Renal pelvis (tissue), 4 donors: ENCODE data around the gene SYNPO2. TPM values are rescaled to one million over a fixed set of nuclear protein-coding genes. Genes with fewer than 3 reads are reported as not detected.

Experiments
- DNase-seq: peaks from one replicate; pipeline ENCODE4 v3.0.0-alpha.2; 2013
- polyA plus RNA-seq, 3 donors: library from polyadenylated mRNA; unstranded; fragments of 120-200 nt; gene quantifications; one replicate each; pipeline ENCODE4 v1.2.1, GENCODE V29; 2013; ENCODE audit not compliant: insufficient read length in 3 of 3

SYNPO2 gene
- polyA plus RNA-seq, 3 donors: 12.9 to 15.5 (median 13.7) TPM

- no peak for DNase-seq
These were observed 217.7 kb downstream of the SYNPO2 start for GRCh38 chr4:119106036-119107000.

DNA sequence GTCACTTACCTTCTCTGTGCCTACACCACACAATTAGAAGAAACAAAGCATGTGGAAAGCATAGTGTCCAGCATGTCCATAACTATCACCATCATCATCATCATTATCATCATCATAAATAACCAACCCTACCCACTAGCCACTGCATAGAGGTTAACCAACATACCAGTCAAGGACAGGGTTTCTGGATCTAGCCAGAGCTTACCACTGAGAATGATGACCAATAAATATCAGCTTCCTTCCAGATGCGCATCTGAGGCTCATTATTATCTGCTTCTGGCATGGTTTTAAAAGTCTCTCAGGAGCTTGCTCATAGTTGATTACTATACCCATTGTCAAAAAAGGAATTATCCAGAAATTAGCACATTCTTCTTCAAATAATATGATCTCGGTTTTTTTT is 221.5 kb downstream of the SYNPO2 start:
- DNase-seq: no peak

Other genes starting within 250 kb of the SYNPO2 start
- 10 to 100 TPM; 55.8 to 61.0 (median 60.2) TPM for gene METTL14, start 203.5 kb upstream of the SYNPO2 start, polyA plus RNA-seq
- 10 to 100 TPM; 35.4 to 37.6 (median 36.4) TPM for gene SEC24D, start 52.7 kb upstream of the SYNPO2 start, polyA plus RNA-seq
- under 1 TPM; 0.29 to 0.48 (median 0.37) TPM for gene MYOZ2, start 247.0 kb downstream of the SYNPO2 start, polyA plus RNA-seq